ENCODE measurements around the gene ELN.

DNA sequence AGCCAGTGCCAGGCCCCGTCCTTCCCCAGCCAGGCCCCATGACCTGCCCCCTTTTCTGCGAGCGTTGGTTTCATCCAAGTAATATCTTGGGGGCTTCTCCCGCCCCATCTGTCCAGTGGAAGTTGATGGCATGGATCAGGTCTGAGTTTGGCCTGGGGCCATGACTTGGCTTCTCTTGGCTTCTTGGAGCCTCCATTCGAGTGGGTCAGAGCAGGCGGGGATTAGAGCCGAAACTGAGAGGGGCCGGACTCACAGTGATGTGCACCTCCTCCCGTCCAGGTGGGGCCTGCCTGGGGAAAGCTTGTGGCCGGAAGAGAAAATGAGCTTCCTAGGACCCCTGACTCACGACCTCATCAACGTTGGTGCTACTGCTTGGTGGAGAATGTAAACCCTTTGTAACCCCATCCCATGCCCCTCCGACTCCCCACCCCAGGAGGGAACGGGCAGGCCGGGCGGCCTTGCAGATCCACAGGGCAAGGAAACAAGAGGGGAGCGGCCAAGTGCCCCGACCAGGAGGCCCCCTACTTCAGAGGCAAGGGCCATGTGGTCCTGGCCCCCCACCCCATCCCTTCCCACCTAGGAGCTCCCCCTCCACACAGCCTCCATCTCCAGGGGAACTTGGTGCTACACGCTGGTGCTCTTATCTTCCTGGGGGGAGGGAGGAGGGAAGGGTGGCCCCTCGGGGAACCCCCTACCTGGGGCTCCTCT, 40.6 kb downstream of the ELN start:
- TF ChIP-seq, protein P1, sequence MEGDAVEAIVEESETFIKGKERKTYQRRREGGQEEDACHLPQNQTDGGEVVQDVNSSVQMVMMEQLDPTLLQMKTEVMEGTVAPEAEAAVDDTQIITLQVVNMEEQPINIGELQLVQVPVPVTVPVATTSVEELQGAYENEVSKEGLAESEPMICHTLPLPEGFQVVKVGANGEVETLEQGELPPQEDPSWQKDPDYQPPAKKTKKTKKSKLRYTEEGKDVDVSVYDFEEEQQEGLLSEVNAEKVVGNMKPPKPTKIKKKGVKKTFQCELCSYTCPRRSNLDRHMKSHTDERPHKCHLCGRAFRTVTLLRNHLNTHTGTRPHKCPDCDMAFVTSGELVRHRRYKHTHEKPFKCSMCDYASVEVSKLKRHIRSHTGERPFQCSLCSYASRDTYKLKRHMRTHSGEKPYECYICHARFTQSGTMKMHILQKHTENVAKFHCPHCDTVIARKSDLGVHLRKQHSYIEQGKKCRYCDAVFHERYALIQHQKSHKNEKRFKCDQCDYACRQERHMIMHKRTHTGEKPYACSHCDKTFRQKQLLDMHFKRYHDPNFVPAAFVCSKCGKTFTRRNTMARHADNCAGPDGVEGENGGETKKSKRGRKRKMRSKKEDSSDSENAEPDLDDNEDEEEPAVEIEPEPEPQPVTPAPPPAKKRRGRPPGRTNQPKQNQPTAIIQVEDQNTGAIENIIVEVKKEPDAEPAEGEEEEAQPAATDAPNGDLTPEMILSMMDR (conservative IDR thresholded peaks at IDR 0.05 in 1 of 2, IDR thresholded peaks at IDR 0.05 in 1 of 2; ENCODE audit: low read depth in 1 of 2, low read length in 2 of 2) = no peak
- no peak for TF ChIP-seq EZH2 (IDR thresholded peaks at IDR 0.05; ENCODE audit: low read length, missing control alignments)

Data from fibroblast of lung (primary cell).